Measurements from ENCODE around the gene CLEC12A.
"Not testable (repeated sequence)": the region's sequence is repeated elsewhere in the genome, so short reads cannot be mapped to it uniquely, and the experiment has no call there.

The CLEC12A gene

DNA sequence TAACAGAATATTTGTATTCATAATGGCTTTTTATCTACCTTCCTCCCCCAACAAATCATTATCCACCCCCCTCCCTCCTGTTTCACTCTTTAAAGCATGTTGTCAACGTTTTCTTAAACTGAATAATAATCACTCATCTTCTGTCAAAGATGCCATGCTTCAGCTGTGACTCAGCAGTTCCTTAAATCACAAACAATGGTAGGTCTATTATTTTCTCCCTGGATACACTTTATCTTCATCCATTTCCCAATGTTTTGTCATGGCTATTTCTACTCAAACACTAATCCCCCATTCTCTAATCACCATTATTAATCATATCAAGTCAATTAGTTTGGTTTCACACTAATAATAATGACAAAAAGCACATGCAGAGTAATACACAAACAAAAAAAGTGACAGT, 45.7 kb downstream of the CLEC12A start:
- no peak for TF ChIP-seq CTCF (IDR thresholded peaks at IDR 0.05; ENCODE audit: low read depth, low read length, missing control alignments)
- DNase-seq (ENCODE audit: low read depth): no peak
- H3K4me3 ChIP-seq (ENCODE audit: low read depth, low read length): no peak overlapping the region

DNA sequence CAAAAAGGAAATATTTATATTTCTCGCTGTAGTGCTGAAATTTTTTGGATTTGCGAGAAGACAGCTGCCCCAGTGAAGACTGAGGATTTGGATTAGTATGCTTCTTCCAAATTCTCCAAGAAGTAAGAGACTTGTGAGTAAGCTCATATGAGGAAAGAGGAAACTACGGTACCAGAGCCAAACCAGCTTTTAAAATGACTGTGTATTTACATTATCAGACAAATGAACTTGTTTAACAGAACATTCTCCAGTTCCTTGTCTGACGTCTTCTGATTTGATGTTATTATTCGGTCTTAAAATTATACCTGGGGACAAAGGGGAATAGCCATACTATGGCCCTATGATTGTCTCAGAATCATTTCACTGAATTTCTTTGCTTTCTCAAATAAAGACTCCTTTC, 47.2 kb downstream of the CLEC12A start:
- no peak for DNase-seq (ENCODE audit: low read depth)
- TF ChIP-seq CTCF (IDR thresholded peaks at IDR 0.05; ENCODE audit: low read depth, low read length, missing control alignments): no peak
- H3K4me3 ChIP-seq (ENCODE audit: low read depth, low read length): no peak overlapping the region

DNA sequence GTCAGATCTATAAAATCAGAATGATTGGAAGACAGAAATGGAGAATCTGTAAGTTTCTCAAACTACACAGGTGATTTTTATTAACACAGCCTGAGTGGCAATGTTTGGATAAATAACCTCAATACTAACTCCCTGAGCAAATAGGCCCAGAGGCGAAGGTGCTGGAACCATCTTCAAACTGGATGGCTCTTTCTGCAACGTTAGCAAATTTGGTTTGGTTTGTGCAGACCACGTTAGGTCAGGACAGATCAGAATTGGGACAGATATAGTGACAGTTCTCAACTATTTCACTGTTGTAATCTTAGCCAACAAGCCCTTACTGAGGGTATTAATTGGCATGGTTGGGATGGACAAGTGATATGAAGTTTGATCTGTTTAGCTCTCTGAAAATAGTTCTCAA, 50.1 kb downstream of the CLEC12A start:
- TF ChIP-seq CTCF (IDR thresholded peaks at IDR 0.05; ENCODE audit: low read depth, low read length, missing control alignments): no peak
- DNase-seq (ENCODE audit: low read depth): no peak
- H3K4me3 ChIP-seq (ENCODE audit: low read depth, low read length): no peak overlapping the region

DNA sequence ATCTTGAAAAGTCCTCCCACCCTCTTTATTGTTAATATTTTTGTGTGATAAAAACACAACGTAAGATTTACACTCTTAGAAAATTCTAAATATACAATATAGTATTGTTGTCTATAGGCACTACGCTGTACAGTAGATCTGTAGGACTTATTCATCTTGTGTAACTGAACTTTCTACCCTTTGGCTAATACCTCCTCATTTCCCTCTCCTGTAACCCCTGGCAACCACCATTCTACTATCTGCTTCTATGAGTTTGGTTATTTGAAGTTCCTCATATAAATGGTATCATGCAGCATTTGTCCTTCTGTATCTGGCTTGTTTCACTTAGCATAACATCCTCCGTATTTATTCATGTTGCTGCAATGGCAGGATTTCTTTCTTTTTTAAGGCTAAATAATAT, 54.0 kb downstream of the CLEC12A start:
- no peak for DNase-seq (ENCODE audit: low read depth)
- no peak overlapping the region for H3K4me3 ChIP-seq (ENCODE audit: low read depth, low read length)
- no peak for TF ChIP-seq CTCF (IDR thresholded peaks at IDR 0.05; ENCODE audit: low read depth, low read length, missing control alignments)

DNA sequence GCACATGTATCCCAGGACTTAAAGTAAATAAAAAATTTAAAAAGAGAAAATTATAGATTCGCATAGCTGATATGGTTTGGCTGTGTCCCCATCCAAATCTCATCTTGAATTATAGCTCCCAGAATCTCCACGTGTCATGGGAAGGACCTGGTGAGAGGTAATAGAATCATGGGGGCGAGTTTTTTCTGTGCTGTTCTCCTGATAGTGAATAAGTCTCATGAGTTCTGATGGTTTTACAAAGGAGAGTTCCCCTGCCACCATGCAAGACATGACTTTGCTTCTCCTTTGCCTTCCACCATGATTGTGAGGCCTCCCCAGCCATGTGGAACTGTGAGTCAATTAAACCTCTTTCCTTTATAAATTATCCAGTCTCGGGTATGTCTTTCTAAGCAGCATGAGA, 55.5 kb downstream of the CLEC12A start:
- DNase-seq (ENCODE audit: low read depth): not testable (repeated sequence)

DNA sequence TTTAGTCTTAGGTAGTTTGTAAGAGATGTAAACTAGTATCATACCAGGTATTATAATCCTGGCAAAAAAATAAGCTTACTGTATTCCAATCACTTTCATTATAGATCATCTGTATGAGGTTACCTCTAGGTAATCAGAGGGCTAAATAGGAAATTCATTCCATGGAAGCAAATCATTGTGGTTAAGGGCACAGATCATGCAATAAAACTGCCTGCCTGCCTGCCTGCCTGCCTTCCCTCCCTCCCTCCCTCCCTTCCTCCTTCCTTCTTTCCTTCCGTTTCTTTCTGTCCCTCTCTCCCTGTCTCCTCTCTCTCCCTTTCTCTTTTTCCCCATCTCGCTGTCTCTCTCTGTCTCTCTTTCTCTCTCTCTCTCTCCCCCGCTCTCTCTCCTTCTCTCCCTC, 56.1 kb downstream of the CLEC12A start:
- H3K4me3 ChIP-seq (ENCODE audit: low read depth, low read length): no peak overlapping the region
- no peak for DNase-seq (ENCODE audit: low read depth)
- TF ChIP-seq CTCF (IDR thresholded peaks at IDR 0.05; ENCODE audit: low read depth, low read length, missing control alignments): no peak

More for the DNA sequence above, 55.5 kb downstream of the CLEC12A start:
- H3K4me3 ChIP-seq (ENCODE audit: low read depth, low read length): not testable (repeated sequence)

- DNase-seq (ENCODE audit: low read depth): no peak
- no peak overlapping the region for H3K4me3 ChIP-seq (ENCODE audit: low read depth, low read length)
- TF ChIP-seq CTCF (IDR thresholded peaks at IDR 0.05; ENCODE audit: low read depth, low read length, missing control alignments): no peak
Measured at GRCh38 chr12:10027721-10028120, 56.5 kb downstream of the CLEC12A start.

GRCh38 chr12:10030446-10030845, 59.2 kb downstream of the CLEC12A start, which contains the start of gene CLEC9A:
Gene CLEC9A, plus strand, starts transcription at chr12:10030682. Its CDS starts 22,006 bp downstream, at chr12:10052688.
- H3K4me3 ChIP-seq (ENCODE audit: low read depth, low read length): no peak within 1 kb of the TSS
- no peak for DNase-seq (ENCODE audit: low read depth)
- no peak for TF ChIP-seq CTCF (IDR thresholded peaks at IDR 0.05; ENCODE audit: low read depth, low read length, missing control alignments)
